AG04450 (cell line): ENCODE results near the gene DMRTB1. TPM values are rescaled to one million over a fixed set of nuclear protein-coding genes. Genes with fewer than 3 reads are reported as not detected.

Source experiments
- CTCF ChIA-PET: fragments of 300-600, 350-600 bp; formaldehyde crosslinking; extraction: SDS; loops from one replicate; lab custom pipeline; 2022; ENCODE audit warnings: antibody characterized with exemption, inconsistent platforms; lab: Charles Lee
- POLR2A ChIA-PET: fragments of 350-600 bp; formaldehyde crosslinking; extraction: SDS; loops from one replicate; lab custom pipeline; 2021; ENCODE audit warnings: antibody characterized with exemption, inconsistent platforms; lab: Yijun Ruan, JAX
- DNase-seq: peaks from one replicate; pipeline ENCODE4 v3.0.0-alpha.2; 2011; ENCODE audit warnings: low read depth, low spot score
- H3K27ac ChIP-seq: one replicate; pipeline ENCODE4 v1.5.1; 2012; ENCODE audit warnings: low read depth, low read length, control low read depth
- H3K27me3 ChIP-seq: one replicate; pipeline ENCODE4 v1.6.0; 2012; ENCODE audit warnings: low read length; ENCODE audit not compliant: control insufficient read depth, insufficient read depth
- H3K4me3 ChIP-seq: 2 replicates; pipeline ENCODE4 v1.5.1; 2011; ENCODE audit warnings: mild to moderate bottlenecking, low read depth, low read length, control low read depth
- H3K9me3 ChIP-seq: 2 replicates; pipeline ENCODE4 v1.5.1; 2012; ENCODE audit warnings: low read length; ENCODE audit not compliant: control insufficient read depth, insufficient read depth
- polyA plus RNA-seq: library from polyadenylated mRNA; depleted of rRNA; stranded (reverse); fragments of >200 nt; gene quantifications from 2 replicates; pipeline ENCODE4 v1.2.3, GENCODE V29; 2011
- TF ChIP-seq, protein P1 (sequence below): IDR thresholded peaks from 2 replicates; pipeline ENCODE4 v1.5.1; 2011; ENCODE audit warnings: low read depth, low read length, control low read depth, inconsistent platforms

The DMRTB1 gene
- polyA plus RNA-seq, 1 experiment: not detected

GRCh38 chr1:53415432-53415831 is 43.8 kb upstream of the DMRTB1 start:
- ChIA-PET CTCF (interaction anchor here (1.1 to 1.6 kb wide), 2 partner anchors 22 to 137 kb away, joined by 3 read pairs; no protein-coding TSS in a partner anchor), POLR2A (no interaction called here)
- Histone ChIP-seq H3K9me3 (no peaks in the 10 kb centered on the region), H3K27me3 (peaks cover 18% of the 10 kb centered on the region), H3K27ac (no peak overlapping the region), H3K4me3 (no peak overlapping the region)
- TF ChIP-seq, protein P1, sequence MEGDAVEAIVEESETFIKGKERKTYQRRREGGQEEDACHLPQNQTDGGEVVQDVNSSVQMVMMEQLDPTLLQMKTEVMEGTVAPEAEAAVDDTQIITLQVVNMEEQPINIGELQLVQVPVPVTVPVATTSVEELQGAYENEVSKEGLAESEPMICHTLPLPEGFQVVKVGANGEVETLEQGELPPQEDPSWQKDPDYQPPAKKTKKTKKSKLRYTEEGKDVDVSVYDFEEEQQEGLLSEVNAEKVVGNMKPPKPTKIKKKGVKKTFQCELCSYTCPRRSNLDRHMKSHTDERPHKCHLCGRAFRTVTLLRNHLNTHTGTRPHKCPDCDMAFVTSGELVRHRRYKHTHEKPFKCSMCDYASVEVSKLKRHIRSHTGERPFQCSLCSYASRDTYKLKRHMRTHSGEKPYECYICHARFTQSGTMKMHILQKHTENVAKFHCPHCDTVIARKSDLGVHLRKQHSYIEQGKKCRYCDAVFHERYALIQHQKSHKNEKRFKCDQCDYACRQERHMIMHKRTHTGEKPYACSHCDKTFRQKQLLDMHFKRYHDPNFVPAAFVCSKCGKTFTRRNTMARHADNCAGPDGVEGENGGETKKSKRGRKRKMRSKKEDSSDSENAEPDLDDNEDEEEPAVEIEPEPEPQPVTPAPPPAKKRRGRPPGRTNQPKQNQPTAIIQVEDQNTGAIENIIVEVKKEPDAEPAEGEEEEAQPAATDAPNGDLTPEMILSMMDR: no peak
- no peak for DNase-seq

- ChIA-PET POLR2A (no interaction called here), CTCF (interaction anchor here (1.6 kb wide), 1 partner anchor 138 kb away, joined by 3 read pairs; no protein-coding TSS in a partner anchor)
- Histone ChIP-seq H3K27ac (no peak overlapping the region), H3K9me3 (peaks cover 3% of the 10 kb centered on the region; the same call in 1 of the 2 replicates), H3K27me3 (peaks cover 24% of the 10 kb centered on the region), H3K4me3 (no peak overlapping the region)
- DNase-seq: no peak
- TF ChIP-seq, protein P1: no peak
Measured at GRCh38 chr1:53416269-53416813, 42.9 kb upstream of the DMRTB1 start.

DNA sequence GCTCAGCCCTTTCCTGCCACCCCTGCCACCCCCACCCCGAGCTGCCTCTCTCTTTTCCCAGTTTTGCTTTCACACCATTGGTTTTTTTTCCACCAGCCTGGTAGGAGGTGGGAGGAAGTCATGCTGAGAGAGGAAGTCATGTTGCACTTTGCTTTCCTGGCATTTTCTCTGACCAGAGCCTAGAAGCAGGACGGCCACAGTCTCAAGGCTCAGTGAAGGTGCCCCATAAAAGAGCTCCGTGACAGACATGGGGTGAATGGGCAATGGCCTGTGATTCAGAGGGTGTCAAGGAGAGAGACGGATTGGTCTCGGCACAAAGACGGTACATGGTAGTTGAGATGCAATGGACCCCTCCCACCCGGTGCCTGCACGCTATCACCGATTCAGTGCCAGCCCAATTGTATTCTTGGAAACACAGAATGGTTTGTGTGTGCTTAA is 42.1 kb upstream of the DMRTB1 start:
- Histone ChIP-seq H3K27me3 (peaks cover 27% of the 10 kb centered on the region), H3K27ac (no peak overlapping the region), H3K4me3 (no peak overlapping the region), H3K9me3 (peaks cover 3% of the 10 kb centered on the region; the same call in 1 of the 2 replicates)
- CTCF ChIA-PET: no interaction called here
- POLR2A ChIA-PET: no interaction called here
- TF ChIP-seq, protein P1: no peak
- no peak for DNase-seq

- CTCF ChIA-PET: no interaction called here
- no peak for DNase-seq
- Histone ChIP-seq H3K27ac (no peak overlapping the region), H3K4me3 (no peak overlapping the region), H3K27me3 (peaks cover 27% of the 10 kb centered on the region), H3K9me3 (peaks cover 3% of the 10 kb centered on the region; the same call in 1 of the 2 replicates)
- TF ChIP-seq, protein P1: no peak
- POLR2A ChIA-PET: no interaction called here
Measured at GRCh38 chr1:53419034-53419433, 40.2 kb upstream of the DMRTB1 start.

GRCh38 chr1:53420341-53420740 is 38.9 kb upstream of the DMRTB1 start:
- peaks cover 3% of the 10 kb centered on the region; the same call in 1 of the 2 replicates for H3K9me3 ChIP-seq
- TF ChIP-seq, protein P1: no peak
- POLR2A ChIA-PET: no interaction called here
- H3K4me3 ChIP-seq: no peak overlapping the region
- no peak overlapping the region for H3K27ac ChIP-seq
- peaks cover 27% of the 10 kb centered on the region for H3K27me3 ChIP-seq
- CTCF ChIA-PET: interaction anchor here (0.8 kb wide), 1 partner anchor 26 kb away, joined by 3 read pairs; no protein-coding TSS in a partner anchor
- DNase-seq: no peak
